ENCODE measurements around the gene COX20. TPM values are rescaled to one million over a fixed set of nuclear protein-coding genes. Genes with fewer than 3 reads are reported as not detected.

COX20 gene
- total RNA-seq, 4 donors from 2014 or later: 12.3 to 194 (median 36.4) TPM

- intact Hi-C loops (cut with DNase I; ENCODE audit: low total_unique reads): no loop called here
- Histone ChIP-seq H3K4me3 (no peak overlapping the region), H3K27me3 (no peaks in the 10 kb centered on the region), H3K27ac (no peak overlapping the region), H3K9me3 (no peaks in the 10 kb centered on the region), H3K4me1 (no peaks in the 10 kb centered on the region), H3K36me3 (no peaks in the 10 kb centered on the region)
- TF ChIP-seq POLR2A (IDR thresholded peaks at IDR 0.05): no peak
- no peak for TF ChIP-seq CTCF (IDR thresholded peaks at IDR 0.05)
- no peak for DNase-seq
Measured at GRCh38 chr1:244876228-244876910, 40.9 kb downstream of the COX20 start.

GRCh38 chr1:244878681-244879080 is 43.2 kb downstream of the COX20 start:
- intact Hi-C loops (cut with DNase I; ENCODE audit: low total_unique reads): no loop called here
- TF ChIP-seq CTCF (IDR thresholded peaks at IDR 0.05) (no peak), POLR2A (IDR thresholded peaks at IDR 0.05) (no peak)
- no peak overlapping the region for H3K4me3 ChIP-seq
- no peaks in the 10 kb centered on the region for H3K36me3 ChIP-seq
- H3K27me3 ChIP-seq: no peaks in the 10 kb centered on the region
- no peaks in the 10 kb centered on the region for H3K4me1 ChIP-seq
- H3K9me3 ChIP-seq: no peaks in the 10 kb centered on the region
- no peak overlapping the region for H3K27ac ChIP-seq
- DNase-seq: no peak

GRCh38 chr1:244881552-244882280 is 46.3 kb downstream of the COX20 start:
- Histone ChIP-seq H3K27me3 (no peaks in the 10 kb centered on the region), H3K4me1 (no peaks in the 10 kb centered on the region), H3K9me3 (no peaks in the 10 kb centered on the region), H3K27ac (no peak overlapping the region), H3K36me3 (no peaks in the 10 kb centered on the region), H3K4me3 (no peak overlapping the region)
- TF ChIP-seq CTCF (IDR thresholded peaks at IDR 0.05): no peak
- TF ChIP-seq POLR2A (IDR thresholded peaks at IDR 0.05): no peak
- no peak for DNase-seq
- intact Hi-C loops (cut with DNase I; ENCODE audit: low total_unique reads): no loop called here

GRCh38 chr1:244887281-244887680 is 51.8 kb downstream of the COX20 start:
- Histone ChIP-seq H3K27ac (no peak overlapping the region), H3K9me3 (no peaks in the 10 kb centered on the region), H3K36me3 (no peaks in the 10 kb centered on the region), H3K4me3 (no peak overlapping the region), H3K27me3 (no peaks in the 10 kb centered on the region), H3K4me1 (no peaks in the 10 kb centered on the region)
- intact Hi-C loops (cut with DNase I; ENCODE audit: low total_unique reads): no loop called here
- no peak for TF ChIP-seq POLR2A (IDR thresholded peaks at IDR 0.05)
- TF ChIP-seq CTCF (IDR thresholded peaks at IDR 0.05): no peak
- no peak for DNase-seq

GRCh38 chr1:244893836-244894235 is 58.4 kb downstream of the COX20 start:
- TF ChIP-seq POLR2A (IDR thresholded peaks at IDR 0.05) (no peak), CTCF (IDR thresholded peaks at IDR 0.05) (no peak)
- intact Hi-C loops (cut with DNase I; ENCODE audit: low total_unique reads): no loop called here
- Histone ChIP-seq H3K27ac (no peak overlapping the region), H3K27me3 (no peaks in the 10 kb centered on the region), H3K9me3 (no peaks in the 10 kb centered on the region), H3K4me3 (no peak overlapping the region), H3K4me1 (no peaks in the 10 kb centered on the region), H3K36me3 (no peaks in the 10 kb centered on the region)
- no peak for DNase-seq

All from uterus (tissue), 4 donors.